ENCODE measurements around the gene MEIS2.

Gene MEIS2

DNA sequence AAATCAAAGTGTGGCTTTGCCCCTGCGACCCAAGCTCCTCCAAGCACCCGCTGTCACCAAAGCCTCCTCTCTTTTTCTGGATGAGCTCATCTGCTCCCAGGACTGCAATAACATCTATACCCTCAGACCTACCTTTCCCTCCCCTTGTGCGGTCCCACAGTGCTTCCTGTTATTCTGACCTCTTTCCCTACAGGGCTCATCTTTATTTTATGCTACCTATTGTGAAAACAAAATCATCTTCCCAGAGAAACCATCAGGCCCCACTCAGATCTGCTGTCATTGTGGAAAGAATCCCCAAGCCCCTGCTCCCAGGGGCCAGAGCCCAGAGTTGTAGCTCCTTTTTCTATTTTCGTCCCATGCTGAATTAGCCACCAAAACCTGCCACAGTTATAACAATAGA lies 162.2 kb downstream of the MEIS2 start:
- no peak for DNase-seq

DNA sequence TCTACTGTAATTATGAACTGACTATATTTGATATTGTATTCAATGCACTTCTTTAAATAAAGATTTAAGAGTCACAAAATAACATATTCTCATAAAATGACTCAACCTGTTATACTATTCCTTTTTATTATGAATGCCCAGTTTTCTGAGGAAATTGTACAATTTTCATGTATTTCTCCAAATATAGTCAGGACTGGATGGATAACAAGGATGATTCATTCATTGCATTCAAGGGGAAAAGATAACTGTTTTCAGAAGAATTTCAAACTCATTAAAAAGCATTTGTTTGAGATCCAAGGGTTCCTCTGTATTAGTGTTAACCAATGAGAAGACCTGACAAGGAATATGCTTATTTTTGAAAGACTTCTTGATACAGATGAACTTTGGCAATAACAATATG lies 163.7 kb downstream of the MEIS2 start:
- DNase-seq: no peak

DNA sequence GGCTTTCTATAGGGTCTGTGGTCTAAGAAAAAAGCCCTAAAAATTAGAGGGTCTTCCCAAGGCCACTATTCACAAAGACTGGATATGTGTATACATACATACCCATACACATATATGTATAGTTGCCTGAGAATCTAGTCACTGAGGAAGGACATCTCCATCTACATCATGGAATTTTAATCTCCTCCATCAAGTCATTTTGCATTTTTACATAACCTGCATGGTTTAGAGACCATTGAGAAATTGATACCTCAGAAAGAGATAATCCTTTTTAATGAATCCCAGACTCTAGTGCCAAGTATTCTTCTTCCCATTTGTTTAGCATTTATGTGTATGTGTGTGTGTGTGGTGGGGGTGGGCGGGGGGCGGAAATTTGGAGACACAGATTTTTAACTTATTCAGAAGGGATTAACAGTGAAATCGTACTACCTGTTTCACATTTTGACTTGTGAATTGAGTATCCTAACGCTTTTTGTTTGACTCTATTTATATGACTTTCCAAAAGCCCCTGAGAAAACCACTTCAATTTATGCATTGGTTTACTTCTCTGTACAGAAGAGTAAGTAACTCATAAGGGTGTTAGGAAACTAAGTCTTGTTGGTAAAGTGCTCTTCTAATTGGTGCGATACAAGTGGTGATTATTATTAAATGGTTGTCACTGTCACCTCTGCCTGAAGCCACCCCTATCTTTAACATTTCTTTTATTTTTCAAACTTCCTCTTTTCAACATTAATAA lies 166.9 kb downstream of the MEIS2 start:
- DNase-seq: no peak

DNA sequence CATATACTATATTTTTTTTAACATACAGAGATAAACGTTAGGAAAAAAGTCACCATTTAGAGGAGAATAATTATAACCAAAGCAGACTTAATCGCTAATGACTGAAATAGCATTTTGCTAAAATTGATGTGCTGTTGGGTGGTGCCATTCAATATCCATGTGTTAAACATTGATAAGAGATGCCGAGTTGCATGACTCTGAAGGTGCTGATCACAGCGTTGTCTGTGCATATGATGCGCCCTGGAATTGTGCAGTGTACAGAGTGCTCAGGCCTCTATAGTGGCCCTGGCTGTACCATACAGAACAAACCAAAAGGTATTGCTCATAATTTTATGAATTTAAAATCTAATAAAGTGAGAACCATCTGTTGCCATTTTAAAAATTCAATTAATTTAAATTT lies 168.3 kb downstream of the MEIS2 start:
- DNase-seq: no peak

DNA sequence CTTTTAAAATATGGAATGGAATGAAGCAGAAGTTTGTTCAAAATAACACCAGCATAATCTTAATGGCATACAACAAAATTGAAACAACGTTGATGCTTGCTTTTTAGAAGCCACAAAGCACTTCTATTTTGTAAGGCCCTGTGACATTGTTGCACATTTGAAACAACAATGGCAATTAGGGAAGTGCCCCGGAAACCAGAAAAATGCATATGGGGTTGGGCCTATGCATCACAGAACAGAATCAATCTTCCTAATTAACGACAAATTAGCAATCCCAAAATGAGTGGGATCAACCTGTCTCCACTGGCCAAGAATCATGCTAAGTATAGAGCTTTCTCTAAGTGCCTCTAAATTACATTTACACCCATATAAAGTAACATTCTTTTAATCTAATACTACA lies 168.9 kb downstream of the MEIS2 start:
- DNase-seq: no peak

- no peak for DNase-seq
These were observed 173.9 kb downstream of the MEIS2 start for GRCh38 chr15:36926427-36926825.

GRCh38 chr15:36925653-36926426 lies 174.5 kb downstream of the MEIS2 start:
- peak in 2 of 56 donors; percentile 5 to 8 for DNase-seq

DNA sequence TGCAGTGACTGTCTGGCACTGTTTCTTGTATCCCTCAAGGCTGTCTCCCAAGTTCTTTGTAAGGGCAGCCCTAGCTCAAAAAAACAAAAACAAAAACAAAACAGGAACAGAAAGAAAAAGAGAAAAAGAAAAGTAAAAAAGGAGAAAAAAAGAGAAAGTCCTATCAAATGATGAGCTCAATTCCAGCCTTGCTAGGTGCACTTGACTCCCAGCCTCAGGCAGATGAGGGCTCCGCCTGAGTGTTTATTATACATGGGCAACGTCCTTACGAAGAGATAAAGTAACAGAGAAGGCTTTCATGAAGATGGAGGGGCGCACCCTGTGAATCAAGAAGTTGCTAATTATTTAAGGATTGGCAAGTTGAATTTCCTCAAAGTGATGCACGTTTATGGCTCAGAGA lies 175.3 kb downstream of the MEIS2 start:
- DNase-seq: peak in 1 of 56 donors; percentile 7

DNA sequence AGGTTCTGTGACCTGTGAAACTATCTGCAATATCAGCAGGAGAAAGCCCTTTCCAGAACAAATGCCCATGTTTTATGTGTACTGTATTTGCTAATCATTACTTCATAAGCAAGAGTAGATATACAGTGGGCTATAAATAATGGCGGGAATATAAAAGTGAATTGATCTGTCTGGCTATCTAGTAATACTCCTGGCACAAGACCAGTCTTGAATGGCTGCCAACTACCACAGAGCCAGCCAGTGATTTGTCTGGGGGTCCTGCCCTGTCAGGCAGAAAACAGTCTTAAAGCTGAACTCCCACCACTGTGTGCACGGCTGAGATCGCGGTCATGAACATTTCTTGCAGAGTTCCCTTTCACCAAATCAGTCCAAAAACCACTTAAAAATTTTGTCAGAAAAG lies 176.3 kb downstream of the MEIS2 start:
- peak in 1 of 56 donors; percentile 5 for DNase-seq

DNA sequence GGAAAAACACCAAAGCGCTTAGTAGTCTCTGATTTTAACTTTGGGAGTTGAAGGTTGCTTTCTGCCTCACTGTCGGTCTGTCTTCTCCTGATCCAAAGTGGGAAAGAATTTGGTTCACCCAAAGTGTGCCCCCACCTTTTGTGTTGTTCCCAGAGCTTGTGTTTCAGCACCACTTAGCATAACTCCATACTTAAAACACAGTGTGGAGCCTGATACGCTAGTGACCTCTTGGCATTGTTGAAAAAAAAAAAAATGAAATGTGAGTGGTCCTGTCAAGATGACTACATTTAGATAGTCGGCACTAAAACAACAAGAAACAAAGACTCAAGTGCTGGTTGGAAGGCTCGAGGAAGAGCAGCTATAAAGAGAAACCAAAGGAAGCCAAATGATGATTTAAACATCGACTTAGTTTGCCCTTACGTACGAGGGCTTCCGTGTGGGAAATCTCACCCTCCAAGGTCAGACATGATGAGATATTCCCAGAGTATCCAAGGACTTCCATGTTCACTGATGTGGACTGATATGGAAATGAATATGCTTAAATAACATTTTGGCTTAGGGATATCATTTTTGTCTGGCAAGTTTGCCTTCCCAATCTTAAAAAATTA lies 178.8 kb downstream of the MEIS2 start:
- no peak for DNase-seq

DNA sequence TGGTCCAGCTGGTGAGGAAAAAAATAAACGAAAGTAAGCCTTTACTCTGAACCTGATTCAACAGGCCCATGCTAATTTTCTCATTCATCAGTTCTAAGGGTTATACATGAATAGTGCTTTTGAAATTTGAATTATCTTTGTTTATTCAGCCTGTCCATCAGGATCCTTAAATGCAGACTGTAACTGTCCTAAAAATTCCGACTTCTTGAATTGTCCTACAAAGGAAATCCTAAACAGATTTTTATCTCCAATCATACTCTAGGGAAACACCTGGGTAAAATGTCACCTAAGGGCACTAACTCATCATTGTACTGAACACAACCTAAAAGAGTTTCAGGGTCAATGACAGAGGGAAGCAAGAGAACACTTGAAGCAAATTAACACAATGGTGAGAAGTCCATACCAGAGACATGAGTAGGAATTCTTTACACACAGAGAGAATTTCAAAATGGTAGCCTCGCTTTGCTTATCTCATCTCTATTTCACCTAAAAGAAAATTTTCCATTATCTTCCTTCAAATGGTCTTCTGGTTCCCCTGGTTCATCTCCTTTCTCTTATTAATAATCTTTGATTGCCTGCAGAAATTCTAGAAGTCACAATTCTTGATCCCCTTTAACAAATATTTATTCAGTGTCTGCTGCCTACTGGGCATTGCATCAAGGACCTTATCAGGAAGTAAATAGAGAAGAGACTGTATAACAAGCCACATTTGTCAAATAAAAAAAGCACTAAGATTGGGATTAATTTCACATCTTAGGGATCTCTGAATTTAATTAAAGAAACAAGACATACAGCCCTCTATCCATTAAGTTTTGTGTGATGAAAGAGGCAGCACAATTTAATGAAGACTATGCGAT lies 182.7 kb downstream of the MEIS2 start:
- DNase-seq: no peak

- no peak for DNase-seq
These were observed 185.2 kb downstream of the MEIS2 start for GRCh38 chr15:36914960-36915808.

DNA sequence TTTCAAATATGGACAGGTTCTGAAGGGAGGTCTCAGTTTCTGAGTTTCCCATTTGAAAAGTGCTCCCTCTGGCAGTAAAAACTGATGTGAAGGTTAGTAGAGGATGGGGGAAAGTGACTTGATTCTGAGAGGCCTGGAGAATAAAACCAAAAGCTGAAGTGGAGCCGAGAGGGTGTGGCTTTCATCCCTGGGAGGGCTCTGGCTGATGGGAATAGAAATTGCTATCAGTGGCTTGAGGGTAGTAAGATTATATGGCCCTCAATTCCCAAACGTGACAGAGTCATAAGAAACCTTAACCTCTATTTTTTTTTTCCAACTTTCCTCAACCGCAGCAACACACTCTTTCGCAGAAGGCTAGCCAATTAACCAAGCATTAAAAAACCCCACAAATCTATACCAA lies 185.9 kb downstream of the MEIS2 start:
- no peak for DNase-seq

- no peak for DNase-seq
These were observed 188.0 kb downstream of the MEIS2 start for GRCh38 chr15:36912311-36912712.

DNA sequence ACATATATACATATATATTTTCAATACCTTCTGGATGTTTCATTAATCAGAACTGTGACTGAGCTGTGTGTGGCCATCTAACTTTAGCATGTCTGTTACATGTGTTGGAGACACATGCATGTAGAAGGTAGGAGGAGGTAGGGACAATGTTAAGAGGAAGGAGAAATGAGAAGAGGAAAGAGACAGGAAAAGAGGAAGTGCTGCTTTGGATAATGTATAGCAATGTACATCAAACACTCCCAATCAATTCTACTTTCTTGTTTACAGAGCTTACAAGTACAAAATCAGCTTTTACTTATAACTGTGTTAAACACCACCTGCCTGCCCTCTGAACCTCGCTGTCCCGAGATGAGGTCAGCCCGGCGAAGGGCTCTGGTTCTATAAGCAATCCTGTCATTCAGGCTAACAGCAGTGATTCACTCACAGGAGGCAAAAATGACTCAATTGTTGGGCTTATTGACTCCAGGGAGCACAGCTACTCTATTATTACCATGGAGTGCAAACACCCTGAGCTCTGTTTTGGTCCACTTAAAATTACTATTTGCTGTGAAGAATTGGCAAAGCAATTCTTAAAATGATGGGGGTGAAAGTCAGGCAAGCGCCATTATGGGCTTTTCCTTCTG lies 188.9 kb downstream of the MEIS2 start:
- DNase-seq: no peak

DNA sequence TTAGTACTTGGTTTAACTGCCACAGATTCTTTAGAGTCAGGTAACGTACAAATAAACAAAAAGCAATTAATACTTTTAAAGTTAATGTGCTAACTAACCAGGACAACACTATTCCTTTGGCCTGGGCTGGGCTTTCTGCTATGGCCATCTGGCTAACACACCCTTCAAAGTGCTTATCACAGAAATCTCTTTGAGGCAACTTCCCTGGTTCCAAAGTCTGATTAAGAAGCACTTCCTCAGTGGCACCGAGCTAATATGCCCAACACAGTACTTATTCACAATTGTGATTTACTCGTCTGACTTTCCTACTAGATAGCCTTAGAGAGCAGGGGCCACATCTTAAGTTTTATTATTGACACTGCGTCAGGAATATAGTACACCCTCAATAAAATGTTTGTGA lies 191.4 kb downstream of the MEIS2 start:
- DNase-seq: no peak

DNA sequence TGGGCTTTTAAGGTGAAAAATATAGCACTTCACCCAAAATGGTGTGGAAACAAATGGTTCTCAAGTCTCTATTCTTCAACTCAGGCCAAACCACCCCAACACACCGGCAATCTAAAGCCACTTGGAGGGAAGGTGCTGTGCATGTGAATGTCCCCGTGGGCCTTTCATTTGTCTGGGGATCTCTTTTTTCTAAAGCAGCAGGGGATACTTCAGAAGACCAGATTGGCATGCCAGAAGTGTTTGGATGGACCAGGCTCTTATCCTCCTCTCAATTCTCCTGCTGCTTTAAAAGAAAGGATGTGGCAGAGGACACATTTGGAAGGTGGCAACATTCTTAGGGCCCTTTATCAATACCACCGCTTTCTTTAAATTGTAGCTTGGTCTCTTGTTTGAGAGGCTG lies 193.1 kb downstream of the MEIS2 start:
- DNase-seq: no peak

DNA sequence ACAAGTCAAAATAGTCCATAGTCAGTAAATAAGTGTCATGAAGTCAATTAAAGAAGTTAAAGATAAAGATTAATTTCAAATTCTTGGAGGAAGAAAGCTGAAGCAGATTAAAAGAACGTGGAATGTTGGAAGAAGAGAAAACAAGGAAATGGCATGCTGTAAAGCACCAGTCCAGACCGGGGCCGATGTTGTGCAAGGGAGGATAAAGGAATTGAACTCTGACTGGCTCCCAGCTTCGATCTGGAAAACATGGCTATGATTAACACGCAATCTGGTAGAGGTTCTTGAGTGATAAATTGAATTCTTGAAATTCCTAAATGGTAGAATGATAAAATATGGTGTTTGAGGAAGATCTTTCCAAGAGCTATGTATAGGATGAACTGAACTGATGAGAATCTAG lies 194.4 kb downstream of the MEIS2 start:
- DNase-seq: no peak

GRCh38 chr15:36904715-36905114 lies 195.6 kb downstream of the MEIS2 start:
- DNase-seq: no peak

DNA sequence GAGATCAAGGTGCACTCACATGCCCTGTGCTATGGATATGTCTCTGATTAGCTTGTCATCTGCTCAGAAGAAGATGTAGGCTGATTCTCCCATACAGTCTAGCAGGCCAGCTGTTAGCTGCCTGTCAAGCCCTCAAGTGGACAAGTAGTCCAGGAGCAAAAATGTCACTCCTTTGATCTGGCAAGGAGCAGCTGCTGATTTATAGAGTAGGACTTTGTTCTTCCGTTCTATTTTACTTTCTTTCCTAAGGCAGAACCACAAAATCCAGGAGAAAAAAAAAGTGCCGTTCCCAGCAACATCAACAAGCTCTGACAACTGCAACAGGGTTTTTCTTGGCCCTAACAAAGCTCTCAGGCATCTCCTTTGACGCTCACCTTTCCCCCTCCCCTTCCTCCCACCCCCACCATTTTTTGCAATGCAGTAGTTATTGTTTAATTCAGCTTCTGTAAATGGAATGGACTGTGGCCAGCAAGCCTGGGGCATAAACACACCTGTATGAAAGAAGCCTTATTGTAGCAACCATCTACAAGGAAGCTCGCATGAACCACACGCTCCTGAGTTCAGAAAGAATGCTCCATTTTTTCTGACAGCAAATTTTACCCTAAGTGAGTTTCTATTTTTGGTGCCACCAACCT lies 196.3 kb downstream of the MEIS2 start:
- DNase-seq: no peak

Measured in nucleus accumbens (tissue), 56 donors.